Activated CD8-positive, alpha-beta memory T cell treated with anti-CD3 and anti-CD28 coated beads for 4 hours (primary cell): ENCODE data around the gene MAPK8IP3.
A peak's percentile ranks its signal among the peaks of the same experiment; 100 is the strongest.

ENCODE experiments used
- DNase-seq, 2 donors: peaks; one replicate each; pipeline ENCODE4 v3.0.0-alpha.2; 2020; ENCODE audit warnings: low read depth in 2 of 2

The MAPK8IP3 gene

DNA sequence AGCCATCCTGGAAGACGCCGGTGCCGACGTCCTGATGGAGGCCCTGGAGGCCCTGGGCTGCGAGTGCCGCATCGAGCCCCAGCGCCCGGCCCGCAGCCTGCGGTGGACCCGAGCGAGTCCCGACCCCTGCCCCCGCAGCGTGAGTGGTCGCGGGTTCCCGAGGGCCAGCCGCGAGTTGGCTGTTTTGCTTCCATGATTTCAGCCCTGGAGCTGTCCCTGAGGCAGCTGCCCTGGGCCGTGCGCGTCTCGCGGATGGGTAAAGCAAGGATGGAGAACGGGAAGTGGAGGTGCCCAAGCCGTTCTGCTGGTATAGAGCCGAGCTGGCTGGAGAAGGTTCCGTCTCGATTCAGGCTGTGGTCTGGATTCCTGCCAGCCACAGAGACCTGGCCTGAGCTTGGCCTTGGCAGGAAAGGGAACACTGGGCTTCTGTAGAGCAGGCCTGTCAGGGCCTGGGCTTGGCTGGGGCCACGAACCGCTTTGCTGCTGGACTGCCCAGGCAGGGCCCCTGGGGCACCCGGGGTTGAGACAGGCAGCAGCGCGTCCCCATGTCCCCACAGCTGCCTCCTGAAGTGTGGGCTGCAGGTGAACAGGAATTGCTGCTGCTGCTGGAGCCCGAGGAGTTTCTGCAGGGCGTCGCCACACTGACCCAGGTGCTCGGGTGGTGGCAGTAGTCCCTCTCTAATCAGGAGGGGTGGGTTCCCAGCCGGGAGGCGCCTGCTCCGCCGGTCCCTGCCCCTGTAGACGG, 67.9 kb downstream of the MAPK8IP3 start:
- DNase-seq = no peak

DNA sequence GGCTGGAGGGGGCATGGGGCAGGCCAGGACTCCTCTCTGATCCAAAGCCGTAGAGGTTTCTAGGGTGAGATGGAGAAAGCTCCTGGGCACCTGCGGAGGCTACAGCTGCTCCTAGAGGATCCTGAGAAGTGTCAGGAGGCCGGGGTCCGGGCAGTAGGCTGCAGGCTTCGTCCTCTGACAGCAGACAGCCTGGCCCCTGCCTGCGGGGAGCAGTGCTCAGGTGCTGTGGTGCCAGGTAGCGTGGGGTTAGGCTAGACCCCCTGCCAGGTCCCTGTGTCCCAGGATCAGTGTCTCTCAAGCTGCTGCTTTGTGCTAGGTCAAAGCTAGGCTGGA, 68.4 kb downstream of the MAPK8IP3 start:
- no peak for DNase-seq

DNA sequence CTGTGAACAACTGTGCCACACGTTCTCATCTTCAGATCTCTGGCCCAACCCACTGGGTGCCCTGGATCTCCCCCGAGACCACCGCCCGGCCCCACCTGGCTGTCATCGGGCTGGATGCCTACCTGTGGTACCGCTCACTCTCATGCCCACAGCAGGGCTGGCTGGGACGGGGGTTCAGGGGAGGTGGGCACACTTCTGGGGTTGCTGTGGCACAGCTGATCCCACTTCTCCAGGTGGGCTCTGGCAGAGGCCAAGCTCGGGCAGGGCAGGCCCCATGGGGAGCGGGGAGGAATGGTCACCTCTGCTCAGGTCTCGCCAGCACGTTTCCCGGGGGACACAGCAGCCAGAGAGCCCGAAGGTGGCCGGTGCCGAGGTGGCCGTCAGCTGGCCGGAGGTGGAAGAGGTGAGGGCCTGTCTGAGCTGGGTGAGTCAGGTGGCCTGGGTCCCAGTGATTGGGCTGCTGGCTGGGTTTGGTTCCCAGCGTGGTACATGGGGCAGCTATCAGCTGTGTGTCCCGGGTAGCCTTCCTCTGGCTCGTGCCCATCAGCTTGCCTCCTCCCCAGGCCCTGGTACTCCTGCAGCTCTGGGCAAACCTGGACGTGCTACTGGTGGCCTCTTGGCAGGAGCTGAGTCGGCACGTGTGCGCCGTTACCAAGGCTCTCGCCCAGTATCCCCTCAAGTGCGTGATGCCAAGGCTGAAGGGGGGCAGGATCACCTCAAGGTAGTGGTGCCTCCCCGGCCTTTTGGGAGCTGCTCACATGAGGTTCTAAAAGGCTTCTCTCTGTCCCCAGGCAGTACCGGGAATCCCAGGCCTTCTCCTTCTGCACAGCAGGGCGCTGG, 69.2 kb downstream of the MAPK8IP3 start:
- no peak for DNase-seq

DNA sequence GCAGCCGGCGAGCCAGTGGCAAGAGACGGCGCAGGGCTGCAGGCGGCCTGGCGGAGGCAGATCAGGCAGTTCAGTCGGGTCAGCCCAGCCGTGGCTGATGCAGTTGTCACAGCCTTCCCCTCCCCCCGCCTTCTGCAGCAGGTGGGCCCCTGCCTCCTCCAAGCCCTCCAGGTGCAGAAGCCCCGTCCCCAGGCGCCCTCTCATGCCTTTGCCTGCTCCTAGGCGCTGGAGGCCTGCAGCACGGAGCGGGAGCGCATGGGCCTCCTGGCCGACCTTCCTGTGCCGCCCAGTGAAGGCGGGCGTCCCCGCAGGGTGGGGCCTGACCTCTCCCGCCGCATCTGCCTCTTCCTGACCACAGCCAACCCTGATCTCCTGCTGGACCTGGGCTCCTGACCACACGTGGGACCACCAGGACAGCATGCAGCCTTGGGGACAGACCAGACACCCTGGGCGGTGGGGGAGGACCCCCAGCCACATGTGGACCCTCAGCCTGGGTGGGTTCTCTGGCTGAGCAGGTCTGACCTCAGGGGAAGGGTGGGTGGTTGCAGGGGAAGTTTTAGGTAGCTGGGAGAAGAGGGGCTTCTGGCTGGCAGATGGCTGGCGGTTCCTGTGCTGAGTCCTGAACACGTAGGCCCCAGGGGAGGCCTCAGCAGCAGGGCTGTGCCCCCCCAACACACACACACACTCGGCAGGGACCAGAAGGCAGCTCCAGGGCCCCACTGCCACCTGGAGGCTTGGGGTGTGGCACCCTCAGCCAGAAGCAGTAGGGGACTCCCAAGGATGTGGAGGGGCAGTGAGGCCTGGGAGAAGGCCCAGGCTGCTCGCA, 70.1 kb downstream of the MAPK8IP3 start:
- no peak for DNase-seq

DNA sequence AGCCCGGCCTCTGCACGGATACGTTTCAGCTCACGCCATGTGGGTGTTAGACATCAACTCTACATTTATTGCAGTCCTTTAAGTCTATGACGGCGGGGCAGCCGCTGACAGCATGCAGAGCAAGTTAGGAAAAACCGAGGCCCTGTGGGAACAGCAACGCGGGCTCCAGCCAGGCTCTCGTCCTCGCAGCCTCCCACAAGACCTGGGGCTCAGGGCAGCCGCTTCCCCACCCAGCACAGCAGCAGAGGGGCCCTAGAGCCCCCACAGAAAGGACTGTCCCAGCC, 70.6 kb downstream of the MAPK8IP3 start:
- DNase-seq = no peak

DNA sequence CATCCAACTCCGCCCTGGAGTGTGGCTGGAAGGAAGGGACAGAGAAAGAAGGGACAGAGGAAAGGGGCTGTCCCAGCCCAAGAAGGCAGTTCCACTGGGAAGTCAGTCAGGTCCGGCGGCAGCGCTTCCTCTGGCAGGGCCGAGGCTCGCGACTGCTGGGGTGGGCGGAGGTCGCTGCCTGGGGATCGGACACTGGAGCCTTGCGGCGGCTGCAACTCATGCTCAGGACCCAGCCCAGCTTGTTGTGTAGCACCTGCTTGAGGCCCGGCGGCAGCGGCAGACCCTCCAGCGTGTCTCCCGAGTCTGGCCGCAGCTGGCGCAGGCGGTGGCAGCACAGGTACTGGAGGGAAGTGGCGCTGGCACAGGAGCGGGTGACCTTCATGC, 71.0 kb downstream of the MAPK8IP3 start:
- DNase-seq = no peak

DNA sequence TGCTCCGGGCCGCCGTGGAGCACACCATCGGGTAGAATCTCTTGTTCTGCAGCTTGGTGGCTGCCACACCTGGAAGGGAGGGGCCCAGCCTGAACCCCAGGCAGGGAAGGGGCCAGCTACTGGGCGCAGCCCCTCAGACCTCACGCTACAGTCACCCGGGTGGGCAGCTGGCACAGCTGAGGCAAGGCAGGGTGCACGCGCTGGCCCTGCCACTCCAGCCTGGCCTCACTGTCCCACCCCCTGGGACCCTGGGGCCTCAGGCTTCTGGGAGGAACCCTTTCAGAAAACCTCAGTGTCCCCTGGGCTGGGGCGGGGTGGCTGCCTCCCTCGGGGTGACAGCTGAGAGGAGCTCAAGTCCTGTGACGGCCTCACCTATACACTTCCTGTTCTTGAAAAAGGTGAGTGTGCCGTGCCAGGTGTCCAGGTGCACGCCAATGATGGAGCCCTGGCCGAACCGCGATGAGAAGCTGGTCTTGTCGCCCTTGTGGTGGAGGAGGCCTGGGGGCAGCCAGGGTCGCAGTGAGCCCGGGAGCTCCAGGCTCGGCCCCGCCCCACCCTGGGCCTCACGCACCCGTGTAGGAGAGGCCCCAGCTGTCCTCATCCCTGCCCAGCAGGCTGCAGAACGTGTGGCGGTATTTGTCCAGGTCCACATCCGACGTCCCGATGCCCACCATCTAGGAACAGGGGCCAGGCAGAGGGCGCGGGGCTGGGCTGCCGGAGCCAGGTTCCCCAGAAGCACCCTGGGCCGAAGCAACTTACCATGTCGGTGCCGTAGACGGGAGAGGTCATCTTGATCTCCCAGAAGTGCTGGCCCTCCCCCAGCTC, 71.6 kb downstream of the MAPK8IP3 start:
- no peak for DNase-seq

DNA sequence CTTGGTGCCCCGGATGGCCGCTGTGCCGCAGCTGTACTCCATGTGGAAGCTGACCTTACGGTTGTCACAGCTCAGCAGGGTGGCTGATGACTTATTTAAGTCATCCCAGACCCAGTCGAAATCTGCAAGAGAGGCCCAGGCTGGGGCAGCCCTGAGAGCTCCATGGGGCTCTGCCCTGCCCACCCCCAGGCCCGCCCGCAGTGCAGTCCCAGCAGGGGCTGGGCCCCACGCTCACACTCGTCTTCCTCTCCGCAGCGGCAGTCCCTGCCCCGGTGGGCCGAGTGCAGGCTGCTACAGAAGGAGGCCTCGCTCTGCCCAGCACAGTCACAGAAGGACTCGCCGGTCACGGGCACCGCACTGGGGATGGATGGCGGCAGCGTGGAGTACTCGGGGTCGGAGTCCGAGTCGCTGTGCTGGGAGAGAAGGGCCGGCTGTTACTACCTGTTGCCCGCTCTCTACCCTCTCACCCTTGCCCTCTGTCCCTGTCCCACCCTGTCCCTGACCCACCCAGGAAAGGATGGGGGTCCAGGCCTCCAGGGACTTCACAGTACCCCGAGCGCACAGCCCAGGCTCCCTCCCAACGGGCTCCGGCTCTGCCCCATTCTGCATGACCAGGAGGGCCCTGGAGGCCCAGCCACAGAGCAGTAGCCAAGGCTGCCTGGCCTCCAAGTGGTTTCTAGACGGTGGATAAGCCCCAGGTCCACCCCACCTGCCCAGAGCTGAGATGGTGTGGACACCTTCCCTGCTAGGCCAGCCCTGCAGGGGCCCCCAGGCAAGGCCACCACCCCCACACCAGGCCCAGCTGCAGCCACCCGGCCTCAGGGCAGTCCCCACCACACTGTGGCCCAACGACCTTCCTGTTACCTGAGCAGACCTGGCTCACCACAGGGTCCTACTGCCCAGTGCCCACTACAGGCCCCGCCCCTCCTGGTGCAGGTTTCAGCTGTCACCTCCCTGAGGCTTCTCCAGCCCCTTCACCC, 72.5 kb downstream of the MAPK8IP3 start:
- no peak for DNase-seq

DNA sequence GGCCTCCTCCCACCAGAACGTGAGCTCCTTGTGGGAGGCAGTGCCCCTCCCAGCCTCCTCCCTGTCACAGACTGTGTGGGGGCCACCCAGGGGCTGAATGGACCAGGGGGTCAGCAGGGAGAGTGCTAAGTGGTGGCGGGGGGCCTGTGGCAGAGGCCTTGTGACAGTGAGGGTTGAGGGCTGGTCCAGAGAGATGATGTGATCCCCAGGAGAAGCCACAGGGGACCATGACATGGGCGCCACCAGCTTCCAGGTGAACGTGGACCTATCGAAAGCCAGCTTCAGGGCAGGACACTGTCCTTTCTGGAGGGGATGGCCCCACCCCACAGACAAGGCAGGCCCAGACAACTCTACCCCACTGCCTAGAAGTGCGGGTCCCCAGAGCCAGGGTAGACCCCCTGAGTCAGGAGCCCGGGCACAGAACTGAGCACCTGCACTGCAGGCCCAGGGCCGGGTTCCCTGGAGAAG, 73.3 kb downstream of the MAPK8IP3 start:
- no peak for DNase-seq

DNA sequence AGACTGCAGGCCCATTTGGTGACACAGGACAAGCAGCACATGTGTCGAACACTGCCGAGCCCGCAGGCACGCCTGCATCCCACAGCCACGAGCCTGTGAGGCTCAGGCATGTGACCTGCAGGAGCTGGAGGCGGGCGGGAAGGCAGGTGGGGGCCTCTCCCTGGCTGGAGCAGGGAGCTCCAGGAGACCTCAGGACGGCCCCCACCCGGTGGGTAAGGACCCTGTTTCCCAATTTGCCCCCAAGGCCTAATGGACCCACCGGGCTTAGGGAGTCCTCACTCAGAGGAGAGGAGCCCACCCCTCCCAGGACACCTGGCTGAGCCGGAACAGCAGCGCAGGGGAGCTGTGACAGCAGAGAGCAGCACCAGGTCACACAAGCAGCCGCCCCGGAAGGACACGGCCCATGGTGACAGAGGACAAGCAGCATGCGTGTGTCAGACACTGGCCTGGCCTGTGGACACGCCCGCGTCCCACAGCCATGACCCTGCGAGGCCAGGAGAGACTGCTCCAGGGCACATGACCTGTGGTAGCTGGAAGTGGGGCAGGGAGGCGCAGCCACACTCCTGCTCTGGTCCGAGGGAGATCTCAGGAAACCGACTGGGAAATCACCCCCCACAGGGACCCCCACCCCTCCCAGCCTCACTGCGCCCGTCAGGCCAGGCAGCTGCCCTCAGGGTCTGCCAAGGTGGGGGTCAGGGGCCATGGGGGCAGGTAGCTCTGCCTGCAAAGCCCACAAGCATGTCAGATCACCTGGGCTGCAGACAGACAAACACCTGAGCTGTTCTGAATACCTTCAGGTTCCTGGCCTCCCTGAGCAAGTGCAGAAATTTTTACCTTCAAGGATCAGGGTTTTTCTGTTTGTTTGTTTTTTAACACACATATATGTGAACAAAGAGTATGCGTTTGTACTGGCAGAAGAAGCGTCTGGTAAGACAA, 74.0 kb downstream of the MAPK8IP3 start:
- DNase-seq = no peak

DNA sequence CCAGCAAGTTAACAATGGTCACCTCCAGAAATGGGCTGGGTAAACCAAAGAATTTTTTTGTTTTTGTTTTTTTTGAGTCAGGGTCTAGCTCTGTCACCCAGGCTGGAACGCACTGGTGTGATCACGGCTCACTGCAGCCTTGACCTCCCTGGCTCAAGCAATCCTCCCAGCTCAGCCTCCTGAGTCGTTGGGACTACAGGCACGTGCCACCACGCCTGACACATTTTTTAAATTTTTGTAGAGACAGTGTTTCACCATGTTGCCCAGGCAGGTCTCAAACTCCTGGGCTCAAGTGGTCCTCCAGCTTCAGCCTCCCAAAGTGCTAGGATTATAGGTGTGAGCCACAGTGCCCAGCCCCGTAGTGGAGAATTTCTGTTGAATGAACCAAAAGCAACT, 74.7 kb downstream of the MAPK8IP3 start:
- DNase-seq = no peak

DNA sequence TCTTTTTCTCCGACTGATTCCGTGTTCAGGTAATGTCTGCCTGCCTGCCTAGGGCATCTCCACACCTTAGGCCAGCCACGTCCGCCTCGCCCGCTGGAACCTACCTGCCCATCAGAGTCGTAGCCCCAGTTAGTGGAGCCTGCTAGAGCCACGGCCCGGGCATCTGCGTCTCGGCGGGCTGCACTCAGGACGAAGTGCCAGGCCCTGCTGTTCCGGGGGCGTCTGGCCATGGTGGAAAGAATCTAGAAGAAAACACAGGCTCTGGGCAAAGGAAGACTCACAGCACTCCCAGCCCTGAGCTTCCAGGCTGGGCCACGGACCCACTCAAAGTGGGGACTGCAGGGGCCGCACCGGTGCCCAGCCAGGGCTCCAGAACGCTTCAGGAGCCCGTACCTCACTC, 75.3 kb downstream of the MAPK8IP3 start:
- DNase-seq = no peak

DNA sequence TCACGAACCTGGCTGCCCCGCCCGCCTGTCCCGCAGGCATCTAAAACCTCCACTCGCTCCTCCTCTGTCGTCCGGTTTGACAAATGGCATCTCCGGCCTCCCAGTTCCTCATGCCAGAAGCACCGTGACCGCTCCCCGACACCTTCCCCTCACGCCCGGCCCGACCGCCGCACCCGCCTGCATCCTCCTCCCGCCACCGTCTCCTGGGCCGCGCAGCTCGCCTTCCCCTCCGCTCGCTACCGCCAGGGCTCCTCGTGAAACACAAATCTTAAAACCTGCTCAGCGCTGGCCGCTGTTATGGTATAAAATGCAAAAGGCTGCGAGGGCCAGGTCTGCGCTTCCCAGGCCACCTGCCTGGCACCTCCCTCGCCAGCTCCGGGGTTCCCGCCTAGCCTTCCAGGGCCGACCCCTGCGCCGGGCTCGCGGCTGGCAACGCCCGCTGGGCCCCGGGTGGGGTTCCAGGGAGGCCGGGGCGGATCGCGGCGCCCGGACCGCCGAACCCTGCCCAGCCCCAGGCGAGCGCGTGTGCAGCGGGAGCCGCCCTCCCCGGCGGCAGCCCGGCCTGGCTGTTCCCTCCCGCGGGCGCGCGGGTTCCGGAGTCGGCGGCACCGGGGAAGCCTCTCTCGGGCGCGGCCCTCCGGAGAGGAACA, 75.9 kb downstream of the MAPK8IP3 start:
- DNase-seq = no peak

DNA sequence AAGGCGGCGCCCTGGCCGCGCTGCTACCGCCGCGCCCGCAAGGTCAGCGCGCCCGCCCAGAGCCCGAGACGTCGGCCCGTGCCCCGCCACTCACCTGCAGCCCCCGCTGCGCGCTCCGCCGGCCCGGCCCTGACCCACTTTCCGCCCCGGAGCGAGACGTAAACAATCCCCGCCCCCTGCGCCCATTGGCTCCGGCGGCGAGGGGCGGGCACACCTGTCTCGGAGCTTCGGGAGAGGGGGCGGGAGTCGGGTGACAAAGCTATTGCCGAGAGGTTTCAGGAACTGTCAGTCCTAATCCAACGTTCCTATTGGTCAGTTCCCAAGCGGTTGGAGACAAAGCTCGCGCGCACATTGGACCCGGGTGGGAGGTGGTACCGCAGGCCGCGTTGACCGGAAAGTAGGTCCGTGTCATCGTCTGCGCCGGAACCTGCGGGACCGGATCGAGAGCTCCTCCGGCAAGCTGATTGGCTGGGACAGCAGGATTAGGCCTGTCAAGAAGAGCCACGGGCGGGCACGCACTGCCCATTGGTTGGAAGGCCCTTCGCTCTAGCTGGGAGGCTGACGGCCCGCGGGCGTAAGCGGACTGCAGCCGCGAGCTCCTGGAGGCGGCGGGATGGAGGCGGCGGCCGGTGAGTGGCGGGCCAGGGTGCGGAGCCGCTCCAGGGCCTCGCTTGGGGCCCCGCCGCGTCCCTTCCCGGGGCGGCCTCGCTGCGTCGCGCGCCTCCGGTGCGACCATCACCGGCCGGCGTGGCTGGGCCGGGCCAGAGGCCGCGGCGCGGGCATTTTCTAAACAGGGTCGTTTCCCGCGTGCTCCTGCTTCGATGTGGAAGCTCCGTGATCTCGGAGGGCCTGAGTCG, 76.6 kb downstream of the MAPK8IP3 start, which contains the start of the genes NUBP2 and SPSB3:
NUBP2 (plus strand) TSS at position 553 of the 857 bp plus-strand sequence; CDS start at position 614, 61 bp downstream.
SPSB3 (minus strand) TSS at position 164 of the 857 bp plus-strand sequence. CDS start 1,088 bp downstream, outside the sequence.
- peak; percentile 91 to 97 for DNase-seq

DNA sequence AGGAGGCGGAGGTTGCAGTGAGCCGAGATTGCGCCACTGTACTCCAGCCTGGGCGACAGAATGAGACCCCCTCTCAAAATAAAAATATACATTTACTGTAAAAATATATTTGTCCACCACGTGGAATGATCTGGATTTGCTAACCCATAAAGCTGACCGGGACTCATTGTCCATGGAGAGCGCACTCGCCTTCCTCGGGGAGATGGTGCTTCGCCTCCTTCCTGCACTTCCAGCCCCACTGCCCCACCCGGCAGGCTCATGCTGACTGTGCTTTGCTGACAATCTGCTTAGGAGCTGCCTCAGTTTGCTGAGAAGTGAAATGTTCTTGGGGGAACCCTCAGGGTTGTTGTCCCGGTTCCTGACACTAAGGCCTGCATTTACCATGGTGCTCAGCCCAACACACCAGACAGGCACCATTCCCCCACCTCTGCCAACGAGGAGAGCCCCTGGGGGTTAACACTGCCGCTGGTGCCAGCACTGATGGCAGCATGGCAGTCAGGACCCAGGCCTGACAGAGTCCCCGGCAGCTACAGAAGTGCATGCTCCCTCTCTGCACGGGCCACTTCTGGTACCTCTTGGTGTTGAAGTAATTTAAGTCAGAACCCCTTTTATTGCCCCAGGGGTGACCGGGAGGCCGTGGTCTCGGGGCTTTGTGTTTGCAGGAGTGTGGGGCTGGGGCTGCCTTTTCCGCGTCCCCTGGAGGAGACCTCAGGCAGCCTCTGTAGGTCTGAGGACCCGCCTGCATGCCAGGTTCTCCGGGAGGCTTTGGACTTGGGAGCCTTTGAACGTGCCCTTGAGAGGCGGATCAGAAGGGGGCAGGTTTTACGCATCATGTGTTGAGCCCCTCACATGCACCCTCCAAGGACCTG, 79.2 kb downstream of the MAPK8IP3 start:
- DNase-seq = no peak

DNA sequence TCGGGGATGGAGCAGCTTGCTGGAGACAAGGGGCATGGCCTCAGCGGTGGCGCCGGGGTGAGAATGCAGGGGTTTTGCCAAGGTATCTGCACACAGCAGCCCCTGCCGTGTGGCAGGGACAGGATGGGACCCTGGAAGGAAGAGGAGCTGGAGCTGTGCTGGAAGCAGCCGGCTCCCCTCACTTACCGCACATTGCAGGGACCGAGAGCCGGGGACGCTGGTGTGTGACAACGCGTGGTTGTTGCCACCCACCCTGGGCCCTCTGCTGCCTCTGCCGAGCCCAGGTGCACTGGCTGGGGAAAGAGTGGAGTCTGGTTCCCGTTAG, 79.8 kb downstream of the MAPK8IP3 start:
- no peak for DNase-seq
